ENCODE results near the gene SPATA24.

SPATA24 gene

GRCh38 chr5:139406963-139407362, 3.1 kb upstream of the SPATA24 start:
- H3K79me2 ChIP-seq (ENCODE audit: insufficient read depth, low read length) = no peaks in the 10 kb centered on the region

GRCh38 chr5:139404484-139404840, 573 bp upstream of the SPATA24 start:
- peaks cover 38% of the 10 kb centered on the region for H3K4me1 ChIP-seq (ENCODE audit: insufficient read depth, low read length, severe bottlenecking)
- H3K79me2 ChIP-seq (ENCODE audit: insufficient read depth, low read length) = no peaks in the 10 kb centered on the region
- peak overlapping the region; percentile 8; the same call in 1 of the 2 replicates for H2AFZ ChIP-seq (ENCODE audit: low read length)
- no peaks in the 10 kb centered on the region for H4K20me1 ChIP-seq (ENCODE audit: insufficient read depth, low read length)
- H3K27ac ChIP-seq (ENCODE audit: low read depth, low read length, poor library complexity, severe bottlenecking) = peak overlapping the region; percentile 89
- no peaks in the 10 kb centered on the region for H3K27me3 ChIP-seq (ENCODE audit: insufficient read depth, low read length)
- no peaks in the 10 kb centered on the region for H3F3A ChIP-seq (ENCODE audit: insufficient read depth, low read length)
- no peaks in the 10 kb centered on the region for H3K9me2 ChIP-seq (ENCODE audit: low read depth, low read length)
- H3K4me3 ChIP-seq (ENCODE audit: low read depth, low read length, poor library complexity, severe bottlenecking) = peak overlapping the region; percentile 62
- no peaks in the 10 kb centered on the region for H3K9me3 ChIP-seq (ENCODE audit: low read length)
- H3K36me3 ChIP-seq (ENCODE audit: insufficient read depth, low read length) = no peaks in the 10 kb centered on the region
- TF ChIP-seq EZH2 (IDR thresholded peaks at IDR 0.05; ENCODE audit: borderline replicate concordance, low read length) = no peak
- TF ChIP-seq CTCF (IDR thresholded peaks at IDR 0.05; ENCODE audit: low read length) = no peak; the same call in 1 of the 2 replicates
- H3K9ac ChIP-seq (ENCODE audit: low read length) = peak overlapping the region; percentile 55
- peak overlapping the region; percentile 84 for H3K4me2 ChIP-seq (ENCODE audit: low read length)

More at GRCh38 chr5:139406963-139407362, 3.1 kb upstream of the SPATA24 start:
- TF ChIP-seq CTCF (IDR thresholded peaks at IDR 0.05; ENCODE audit: low read length) = no peak
- no peak for TF ChIP-seq EZH2 (IDR thresholded peaks at IDR 0.05; ENCODE audit: borderline replicate concordance, low read length)
- Histone ChIP-seq H3K9me3 (ENCODE audit: low read length) (no peaks in the 10 kb centered on the region), H3K27ac (ENCODE audit: low read depth, low read length, poor library complexity, severe bottlenecking) (peak overlapping the region; percentile 60), H2AFZ (ENCODE audit: low read length) (no peak overlapping the region), H3F3A (ENCODE audit: insufficient read depth, low read length) (no peaks in the 10 kb centered on the region), H3K9me2 (ENCODE audit: low read depth, low read length) (no peaks in the 10 kb centered on the region), H3K4me1 (ENCODE audit: insufficient read depth, low read length, severe bottlenecking) (peaks cover 38% of the 10 kb centered on the region), H3K9ac (ENCODE audit: low read length) (peak overlapping the region; percentile 0; the same call in 1 of the 2 replicates), H4K20me1 (ENCODE audit: insufficient read depth, low read length) (no peaks in the 10 kb centered on the region), H3K4me3 (ENCODE audit: low read depth, low read length, poor library complexity, severe bottlenecking) (no peak overlapping the region), H3K4me2 (ENCODE audit: low read length) (no peak overlapping the region; the same call in 1 of the 2 replicates), H3K27me3 (ENCODE audit: insufficient read depth, low read length) (no peaks in the 10 kb centered on the region), H3K36me3 (ENCODE audit: insufficient read depth, low read length) (no peaks in the 10 kb centered on the region)

- Histone ChIP-seq H3K9me2 (ENCODE audit: low read depth, low read length) (no peaks in the 10 kb centered on the region), H3K9me3 (ENCODE audit: low read length) (no peaks in the 10 kb centered on the region), H3K79me2 (ENCODE audit: insufficient read depth, low read length) (no peaks in the 10 kb centered on the region), H3K36me3 (ENCODE audit: insufficient read depth, low read length) (no peaks in the 10 kb centered on the region), H3F3A (ENCODE audit: insufficient read depth, low read length) (no peaks in the 10 kb centered on the region), H3K27me3 (ENCODE audit: insufficient read depth, low read length) (no peaks in the 10 kb centered on the region), H4K20me1 (ENCODE audit: insufficient read depth, low read length) (no peaks in the 10 kb centered on the region), H3K4me3 (ENCODE audit: low read depth, low read length, poor library complexity, severe bottlenecking) (peak overlapping the region; percentile 62), H3K9ac (ENCODE audit: low read length) (peak overlapping the region; percentile 58), H3K27ac (ENCODE audit: low read depth, low read length, poor library complexity, severe bottlenecking) (peak overlapping the region; percentile 89), H2AFZ (ENCODE audit: low read length) (no peak overlapping the region), H3K4me1 (ENCODE audit: insufficient read depth, low read length, severe bottlenecking) (peaks cover 34% of the 10 kb centered on the region), H3K4me2 (ENCODE audit: low read length) (peak overlapping the region; percentile 84)
- TF ChIP-seq CTCF (IDR thresholded peaks at IDR 0.05; ENCODE audit: low read length) (no peak), EZH2 (IDR thresholded peaks at IDR 0.05; ENCODE audit: borderline replicate concordance, low read length) (no peak)
Measured at GRCh38 chr5:139403418-139403786, 487 bp downstream of the SPATA24 start.
